ENCODE results near the gene SLC22A12.

Gene SLC22A12

DNA sequence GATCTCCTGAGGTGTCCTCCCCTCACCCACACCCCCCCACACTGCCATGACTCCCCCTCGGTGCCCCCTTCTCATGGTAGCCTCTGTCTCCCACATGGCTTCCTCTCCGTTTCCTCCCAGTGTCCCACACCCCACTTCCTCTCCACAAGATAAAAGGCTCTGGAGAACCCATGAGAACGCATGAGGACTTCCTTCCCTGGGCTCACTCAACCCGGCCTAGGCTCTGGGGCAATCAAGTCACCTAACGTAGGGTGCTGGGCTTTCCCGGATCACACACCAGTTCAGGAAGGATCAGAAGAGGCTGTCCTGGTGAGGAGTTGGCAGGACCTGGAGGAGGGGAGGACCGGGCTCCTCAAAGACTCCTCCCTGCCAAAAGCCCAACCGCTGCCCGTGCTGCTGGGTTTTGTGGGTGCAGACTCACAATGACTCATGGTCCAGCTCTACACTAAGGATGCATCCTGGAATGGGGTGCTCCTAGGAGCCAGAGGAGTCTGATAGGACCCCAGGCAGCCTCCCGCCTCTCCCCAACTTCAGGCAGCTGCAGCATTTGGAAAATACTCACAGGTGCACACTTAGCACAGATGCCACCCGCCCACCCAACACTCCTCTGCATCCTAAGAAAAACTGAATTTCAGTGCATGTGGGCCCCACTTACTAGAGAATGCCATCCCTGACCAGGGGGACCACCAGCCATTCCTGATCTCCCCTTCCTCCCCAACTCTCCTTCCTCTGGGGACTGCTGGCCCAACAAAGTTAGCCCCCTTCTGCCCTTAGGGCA is 21.0 kb downstream of the SLC22A12 start:
- Mint-ChIP-seq H3K27ac (peak overlapping the region; percentile 64), H3K4me1 (ENCODE audit: low read depth) (peaks cover 10% of the 10 kb centered on the region), H3K36me3 (ENCODE audit: low read depth) (no peaks in the 10 kb centered on the region), H3K4me3 (no peak overlapping the region), H3K9me3 (no peaks in the 10 kb centered on the region), H3K27me3 (no peaks in the 10 kb centered on the region)
- DNase-seq, result no peak

GRCh38 chr11:64613648-64614047 is 22.6 kb downstream of the SLC22A12 start:
- no peaks in the 10 kb centered on the region for H3K9me3 Mint-ChIP-seq
- no peak for DNase-seq
- H3K4me1 Mint-ChIP-seq (ENCODE audit: low read depth), result peaks cover 10% of the 10 kb centered on the region
- no peak overlapping the region for H3K4me3 Mint-ChIP-seq
- no peaks in the 10 kb centered on the region for H3K36me3 Mint-ChIP-seq (ENCODE audit: low read depth)
- H3K27me3 Mint-ChIP-seq, result no peaks in the 10 kb centered on the region
- H3K27ac Mint-ChIP-seq, result no peak overlapping the region

DNA sequence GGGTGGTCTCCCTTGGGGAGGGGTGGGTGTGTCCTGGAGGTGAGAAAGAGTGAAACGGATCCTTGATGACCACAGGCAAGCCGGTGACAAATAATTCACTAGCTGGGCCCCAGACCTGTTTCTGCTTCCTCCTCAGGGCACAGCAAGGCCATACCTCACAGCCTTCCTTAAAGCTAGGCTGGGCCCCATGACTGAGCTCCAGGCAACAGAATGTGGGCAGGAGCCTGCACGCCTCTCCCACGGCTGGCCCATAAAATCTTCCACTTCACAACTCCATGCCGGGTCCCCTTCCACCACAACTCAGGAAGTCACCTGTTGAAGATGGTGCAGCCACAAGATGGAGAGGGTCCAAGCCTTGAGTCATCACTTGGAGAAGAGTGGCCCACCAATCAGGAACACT is 23.9 kb downstream of the SLC22A12 start:
- Mint-ChIP-seq H3K4me1 (ENCODE audit: low read depth) (peaks cover 10% of the 10 kb centered on the region), H3K27me3 (no peaks in the 10 kb centered on the region), H3K9me3 (no peaks in the 10 kb centered on the region), H3K4me3 (no peak overlapping the region), H3K36me3 (ENCODE audit: low read depth) (no peaks in the 10 kb centered on the region), H3K27ac (no peak overlapping the region)
- no peak for DNase-seq

DNA sequence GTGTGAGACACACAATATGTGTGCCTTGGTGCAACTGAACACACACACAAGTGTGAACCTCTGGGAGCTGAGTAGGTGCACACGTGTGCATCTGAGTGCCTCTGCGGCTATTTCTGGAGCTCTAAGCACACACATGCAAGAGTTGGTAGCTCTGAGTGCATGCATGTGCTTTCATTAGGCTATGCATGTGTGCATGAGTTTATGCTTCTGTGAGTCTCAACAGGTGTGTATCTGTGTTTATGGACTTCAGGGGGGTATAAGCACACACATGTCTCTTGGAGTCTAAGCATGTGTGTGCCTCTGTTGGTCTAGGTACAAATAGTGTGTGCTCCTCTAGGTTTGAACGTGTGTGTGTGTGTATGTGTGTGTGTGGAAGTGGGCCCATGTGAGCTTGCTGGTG is 25.8 kb downstream of the SLC22A12 start:
- Mint-ChIP-seq H3K27me3 (no peaks in the 10 kb centered on the region), H3K9me3 (no peaks in the 10 kb centered on the region), H3K4me3 (no peak overlapping the region), H3K27ac (no peak overlapping the region), H3K36me3 (ENCODE audit: low read depth) (no peaks in the 10 kb centered on the region), H3K4me1 (ENCODE audit: low read depth) (peaks cover 9% of the 10 kb centered on the region)
- no peak for DNase-seq

DNA sequence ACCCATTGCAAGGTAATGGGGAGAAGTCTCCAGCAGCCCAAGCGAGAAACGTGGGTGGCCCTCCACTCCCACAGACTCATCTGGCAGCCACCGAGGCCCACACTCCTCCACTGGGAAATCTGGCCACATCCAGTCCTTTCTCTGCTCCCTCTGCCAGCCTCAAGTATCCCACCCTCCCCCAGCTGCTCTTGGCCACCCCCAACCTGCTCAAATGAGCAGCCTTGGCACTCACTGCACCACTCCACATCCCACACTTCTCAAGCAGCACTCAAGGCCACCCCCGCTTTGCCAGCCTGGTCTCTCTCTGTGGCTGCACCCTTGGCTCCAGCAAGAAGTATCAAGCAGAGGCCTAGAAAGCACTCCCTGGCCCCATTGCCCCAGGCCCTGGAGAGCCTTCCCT is 28.2 kb downstream of the SLC22A12 start:
- no peaks in the 10 kb centered on the region for H3K27me3 Mint-ChIP-seq
- DNase-seq, result no peak
- no peaks in the 10 kb centered on the region for H3K36me3 Mint-ChIP-seq (ENCODE audit: low read depth)
- H3K9me3 Mint-ChIP-seq, result no peaks in the 10 kb centered on the region
- H3K4me1 Mint-ChIP-seq (ENCODE audit: low read depth), result peaks cover 3% of the 10 kb centered on the region
- no peak overlapping the region for H3K4me3 Mint-ChIP-seq
- no peak overlapping the region for H3K27ac Mint-ChIP-seq

DNA sequence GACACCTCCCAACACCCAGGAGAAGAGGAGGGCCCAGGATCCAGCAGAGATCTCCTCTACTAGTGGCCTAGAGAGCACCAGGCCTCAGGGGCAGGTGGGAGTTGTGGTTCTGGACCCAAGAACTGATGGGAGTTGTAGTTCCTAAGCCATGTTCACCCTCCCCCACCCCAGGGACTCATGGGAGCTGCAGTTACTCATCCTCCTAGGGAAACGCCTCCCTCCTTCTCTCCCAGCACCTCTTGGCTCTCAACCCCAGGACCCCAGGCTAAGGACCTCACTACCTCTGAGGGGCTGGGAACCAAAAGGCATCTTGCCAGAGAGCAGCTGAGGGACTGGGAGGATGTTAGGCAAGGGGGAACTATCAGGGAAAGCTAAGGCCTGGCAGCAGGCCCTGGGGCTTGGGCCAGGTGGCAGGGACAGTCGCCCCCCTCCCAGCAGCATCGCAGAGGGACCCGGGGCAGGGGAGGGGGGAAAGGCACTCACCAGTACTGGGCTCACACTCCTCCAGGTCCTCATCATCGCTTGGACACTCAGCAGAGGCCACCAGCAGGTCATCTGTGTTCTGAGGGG is 28.9 kb downstream of the SLC22A12 start:
- no peak for DNase-seq
- Mint-ChIP-seq H3K36me3 (ENCODE audit: low read depth) (no peaks in the 10 kb centered on the region), H3K27ac (peak overlapping the region; percentile 22), H3K4me3 (no peak overlapping the region), H3K9me3 (no peaks in the 10 kb centered on the region), H3K27me3 (no peaks in the 10 kb centered on the region), H3K4me1 (ENCODE audit: low read depth) (peaks cover 3% of the 10 kb centered on the region)

GRCh38 chr11:64620381-64620971 is 29.5 kb downstream of the SLC22A12 start:
- Mint-ChIP-seq H3K4me1 (ENCODE audit: low read depth) (peaks cover 3% of the 10 kb centered on the region), H3K36me3 (ENCODE audit: low read depth) (no peaks in the 10 kb centered on the region), H3K4me3 (no peak overlapping the region), H3K27ac (no peak overlapping the region), H3K9me3 (no peaks in the 10 kb centered on the region), H3K27me3 (no peaks in the 10 kb centered on the region)
- DNase-seq, result no peak

DNA sequence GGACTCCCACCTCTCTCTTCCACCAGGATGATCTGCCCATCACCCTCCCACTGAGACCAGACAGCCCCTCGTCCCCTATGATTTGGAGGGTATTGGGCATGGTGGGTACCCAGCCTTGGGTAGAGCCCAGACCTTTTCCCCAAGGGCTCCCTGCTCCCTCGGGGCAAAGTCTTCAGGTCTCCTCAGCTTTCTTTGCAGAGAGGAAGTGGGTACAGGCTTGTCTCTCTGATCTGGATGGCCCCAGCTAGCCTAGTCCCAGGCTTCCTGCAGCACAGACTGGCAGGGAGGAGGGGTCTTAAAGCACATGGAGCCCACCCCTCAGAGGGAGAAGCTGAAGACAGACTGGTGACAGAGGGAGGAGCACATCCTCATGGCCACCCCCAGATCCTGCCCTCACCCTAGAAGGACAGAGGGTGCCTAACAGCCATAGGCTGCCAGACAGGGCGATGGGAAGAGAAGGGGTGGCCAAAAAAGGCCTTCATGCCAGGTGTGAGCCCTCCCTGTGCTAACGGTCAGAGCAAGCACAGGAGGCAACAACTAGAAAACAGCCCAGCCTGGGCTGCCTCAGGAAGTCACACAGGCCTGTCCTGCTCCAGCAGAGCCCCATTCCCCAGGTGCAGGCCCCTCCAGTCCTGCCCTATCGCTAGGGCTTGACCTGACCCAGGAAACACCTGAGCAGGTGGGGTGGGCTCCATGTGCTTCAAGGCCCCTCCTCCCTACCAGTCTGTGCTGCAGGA is 30.4 kb downstream of the SLC22A12 start:
- H3K36me3 Mint-ChIP-seq (ENCODE audit: low read depth), result no peaks in the 10 kb centered on the region
- DNase-seq, result no peak
- no peak overlapping the region for H3K27ac Mint-ChIP-seq
- H3K4me3 Mint-ChIP-seq, result no peak overlapping the region
- no peaks in the 10 kb centered on the region for H3K27me3 Mint-ChIP-seq
- H3K9me3 Mint-ChIP-seq, result no peaks in the 10 kb centered on the region
- peaks cover 3% of the 10 kb centered on the region for H3K4me1 Mint-ChIP-seq (ENCODE audit: low read depth)

- Mint-ChIP-seq H3K36me3 (ENCODE audit: low read depth) (no peaks in the 10 kb centered on the region), H3K27ac (no peak overlapping the region), H3K4me3 (no peak overlapping the region), H3K4me1 (ENCODE audit: low read depth) (peaks cover 3% of the 10 kb centered on the region), H3K9me3 (no peaks in the 10 kb centered on the region), H3K27me3 (no peaks in the 10 kb centered on the region)
- no peak for DNase-seq
These were observed 31.7 kb downstream of the SLC22A12 start for GRCh38 chr11:64622681-64623080.

DNA sequence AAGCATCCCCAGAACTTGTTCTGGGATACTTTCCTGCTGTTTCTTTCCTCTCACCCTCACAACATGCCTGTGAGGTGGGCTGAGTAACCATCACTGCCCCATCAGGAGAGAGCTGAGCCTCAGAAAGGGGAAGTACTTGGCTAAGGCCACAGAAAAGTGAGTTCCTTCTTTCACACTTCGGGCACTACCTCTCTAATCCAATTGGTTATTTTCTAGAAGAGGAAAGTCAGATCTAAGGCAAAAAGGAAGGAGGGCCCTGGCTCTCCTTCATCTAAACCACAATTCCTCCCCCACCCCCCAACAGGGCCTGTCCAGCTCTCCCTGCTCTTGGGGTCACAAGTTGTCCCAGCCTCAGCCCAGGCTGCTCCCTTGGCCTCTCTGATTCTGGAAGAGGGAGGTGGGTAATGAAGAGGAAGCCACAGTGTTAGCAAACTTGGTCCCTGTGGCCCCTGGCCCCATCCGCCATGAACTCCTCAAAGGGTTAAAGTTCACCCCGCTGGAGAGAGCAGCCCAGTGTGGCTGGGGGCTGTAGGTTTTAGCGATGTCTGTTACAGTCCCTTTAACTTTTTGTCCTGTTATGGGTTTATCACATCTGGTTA is 34.0 kb downstream of the SLC22A12 start:
- Mint-ChIP-seq H3K36me3 (ENCODE audit: low read depth) (no peaks in the 10 kb centered on the region), H3K27ac (no peak overlapping the region), H3K27me3 (no peaks in the 10 kb centered on the region), H3K9me3 (no peaks in the 10 kb centered on the region), H3K4me1 (ENCODE audit: low read depth) (peaks cover 3% of the 10 kb centered on the region), H3K4me3 (no peak overlapping the region)
- no peak for DNase-seq

DNA sequence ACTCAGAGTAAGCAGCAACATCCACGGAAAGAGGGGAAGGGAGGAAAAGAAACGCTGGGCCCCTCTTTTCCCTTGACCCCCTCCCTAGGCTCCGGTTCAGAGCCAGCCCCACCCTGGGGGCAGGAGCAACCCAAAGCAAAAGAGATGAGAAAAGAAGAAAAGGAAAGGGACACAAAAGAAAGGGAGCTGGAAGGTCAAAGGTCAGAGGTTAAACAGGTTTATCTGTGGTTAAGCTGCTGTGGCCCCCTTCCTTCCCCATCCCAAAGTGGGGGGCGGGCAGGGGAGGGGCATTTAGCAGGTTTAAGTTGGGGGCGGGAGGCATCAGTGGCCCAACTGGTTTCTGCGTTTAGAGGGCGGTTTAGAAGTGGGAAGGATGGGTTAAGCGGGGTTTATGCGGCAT is 35.6 kb downstream of the SLC22A12 start:
- no peak overlapping the region for H3K27ac Mint-ChIP-seq
- H3K4me3 Mint-ChIP-seq, result no peak overlapping the region
- no peak for DNase-seq
- H3K4me1 Mint-ChIP-seq (ENCODE audit: low read depth), result no peaks in the 10 kb centered on the region
- H3K9me3 Mint-ChIP-seq, result no peaks in the 10 kb centered on the region
- H3K27me3 Mint-ChIP-seq, result no peaks in the 10 kb centered on the region
- no peaks in the 10 kb centered on the region for H3K36me3 Mint-ChIP-seq (ENCODE audit: low read depth)

DNA sequence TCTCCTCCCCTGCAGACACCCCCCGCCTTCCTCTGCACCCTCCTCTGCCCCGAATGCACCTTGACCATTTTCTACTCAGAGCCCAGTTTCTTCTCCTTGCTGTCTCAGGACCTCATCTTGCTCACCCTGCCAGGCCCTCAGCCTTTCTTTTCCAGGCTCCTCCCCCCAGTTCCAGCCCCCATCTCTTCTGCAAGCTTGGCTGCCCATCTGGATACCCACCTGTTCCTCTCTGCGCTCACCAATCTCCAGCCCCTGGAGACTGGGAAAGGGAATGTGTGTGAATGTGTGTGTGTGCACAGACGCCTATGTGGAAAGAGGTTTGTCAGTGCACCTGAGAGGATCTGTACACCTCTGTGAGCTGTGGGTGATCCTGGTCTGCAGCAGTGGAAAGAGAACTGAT is 36.4 kb downstream of the SLC22A12 start:
- no peaks in the 10 kb centered on the region for H3K27me3 Mint-ChIP-seq
- H3K4me3 Mint-ChIP-seq, result no peak overlapping the region
- H3K36me3 Mint-ChIP-seq (ENCODE audit: low read depth), result no peaks in the 10 kb centered on the region
- no peak for DNase-seq
- no peaks in the 10 kb centered on the region for H3K4me1 Mint-ChIP-seq (ENCODE audit: low read depth)
- no peak overlapping the region for H3K27ac Mint-ChIP-seq
- H3K9me3 Mint-ChIP-seq, result no peaks in the 10 kb centered on the region

GRCh38 chr11:64628596-64628995 is 37.6 kb downstream of the SLC22A12 start:
- Mint-ChIP-seq H3K4me1 (ENCODE audit: low read depth) (peaks cover 3% of the 10 kb centered on the region), H3K9me3 (no peaks in the 10 kb centered on the region), H3K4me3 (no peak overlapping the region), H3K36me3 (ENCODE audit: low read depth) (no peaks in the 10 kb centered on the region), H3K27me3 (no peaks in the 10 kb centered on the region), H3K27ac (no peak overlapping the region)
- no peak for DNase-seq

DNA sequence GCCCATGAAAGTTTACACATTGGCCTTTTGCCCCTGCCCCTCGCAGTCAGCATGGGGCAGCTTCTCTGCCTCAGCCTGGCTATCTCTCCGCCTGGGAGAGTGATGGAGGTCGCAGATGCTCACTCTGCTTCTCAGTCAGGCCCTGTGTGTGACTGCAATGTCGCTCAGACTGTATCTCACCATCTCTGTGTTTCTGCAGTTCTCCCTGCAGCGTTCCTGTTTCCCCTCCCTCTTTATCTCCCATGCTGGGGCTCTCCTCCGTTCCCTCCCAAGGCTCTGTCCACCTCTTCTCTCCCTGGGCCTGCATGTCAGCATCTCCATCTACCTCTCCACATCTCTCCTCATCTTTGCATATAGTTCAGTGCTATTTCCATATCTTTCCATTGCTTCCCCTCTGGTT is 38.1 kb downstream of the SLC22A12 start:
- H3K9me3 Mint-ChIP-seq, result no peaks in the 10 kb centered on the region
- H3K36me3 Mint-ChIP-seq (ENCODE audit: low read depth), result no peaks in the 10 kb centered on the region
- no peaks in the 10 kb centered on the region for H3K27me3 Mint-ChIP-seq
- no peak overlapping the region for H3K27ac Mint-ChIP-seq
- no peak for DNase-seq
- H3K4me3 Mint-ChIP-seq, result no peak overlapping the region
- H3K4me1 Mint-ChIP-seq (ENCODE audit: low read depth), result peaks cover 6% of the 10 kb centered on the region
